ENCODE measurements around the gene EFHB. TPM values are rescaled to one million over a fixed set of nuclear protein-coding genes. Genes with fewer than 3 reads are reported as not detected.
"Not testable (repeated sequence)": the region's sequence is repeated elsewhere in the genome, so short reads cannot be mapped to it uniquely, and the experiment has no call there.

Gene EFHB
- total RNA-seq, 1 donor from 2014 or later: 0.48 TPM

GRCh38 chr3:19846609-19847008 is 87.4 kb downstream of the EFHB start:
- DNase-seq (ENCODE audit: low spot score); ATAC-seq: not testable (repeated sequence)

Other genes starting within 250 kb of the EFHB start
- 17.5 TPM for gene RAB5A, start 12.9 kb upstream of the EFHB start, total RNA-seq
- gene PP2D1, start 78.0 kb upstream of the EFHB start, total RNA-seq: not detected
- gene KAT2B, start 106.2 kb upstream of the EFHB start, total RNA-seq: 25.6 TPM

Data from left lobe of liver (tissue), 2 donors.